ENCODE data around the gene PTPRD.

- no peak for TF ChIP-seq CTCF (IDR thresholded peaks at IDR 0.05 in 2 of 3, conservative IDR thresholded peaks at IDR 0.05 in 1 of 3; ENCODE audit: borderline replicate concordance in 1 of 3, insufficient read depth in 1 of 3, low read depth in 2 of 3, low read length in 2 of 3)
- TF ChIP-seq POLR2A (IDR thresholded peaks at IDR 0.05; ENCODE audit: borderline replicate concordance, extremely low read depth, insufficient read depth, insufficient read length): no peak
- no peak for TF ChIP-seq POLR2AphosphoS5 (IDR thresholded peaks at IDR 0.05; ENCODE audit: low read depth, low read length)
- no peak for TF ChIP-seq EZH2 (IDR thresholded peaks at IDR 0.05)
- TF ChIP-seq ZBTB33 (IDR thresholded peaks at IDR 0.05; ENCODE audit: extremely low read depth, insufficient replicate concordance, low read length): no peak
- TF ChIP-seq TCF7L2 (IDR thresholded peaks at IDR 0.05; ENCODE audit: borderline replicate concordance, extremely low read depth, insufficient read depth, insufficient read length): no peak
- TF ChIP-seq MAX (IDR thresholded peaks at IDR 0.05): no peak
- TF ChIP-seq ATF3 (IDR thresholded peaks at IDR 0.05): no peak
These were observed 2164.6 kb downstream of the PTPRD start for GRCh38 chr9:8448226-8448625.
